ENCODE results near the gene LRP5.

DNA sequence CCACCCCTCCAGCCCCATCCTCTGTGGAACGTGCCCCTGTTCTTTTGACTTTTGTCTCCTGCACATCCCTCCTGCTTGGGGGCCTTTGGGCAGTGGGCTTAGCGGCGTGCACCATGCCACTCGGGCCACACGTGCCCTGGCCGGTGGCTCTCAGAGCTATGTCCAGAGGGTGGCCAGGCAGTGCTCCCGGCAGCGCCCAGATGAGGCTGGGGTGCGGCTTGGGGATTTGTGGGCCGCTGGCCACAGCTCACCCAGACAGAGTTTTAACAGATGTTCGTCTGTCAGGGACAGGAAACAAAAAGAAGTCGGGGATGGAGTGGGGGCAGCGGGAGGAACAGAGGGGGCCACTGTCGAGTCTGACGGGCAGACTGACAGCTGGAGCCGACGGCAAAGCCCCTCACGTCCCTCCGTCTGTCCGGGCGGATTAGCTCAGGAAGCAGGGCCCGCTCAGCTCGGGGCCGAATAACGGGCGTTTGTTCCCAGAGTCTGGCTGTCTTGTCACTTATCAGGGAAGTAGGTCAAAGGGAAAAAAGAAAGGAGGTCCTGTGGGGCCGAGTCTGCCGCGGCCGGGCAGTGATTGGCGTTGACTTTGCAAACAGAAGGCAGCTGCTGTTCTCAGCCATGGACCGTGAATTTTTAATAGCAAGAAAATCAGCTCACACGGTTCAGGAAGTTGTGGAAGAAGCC is 61.6 kb downstream of the LRP5 start:
- TF ChIP-seq POLR2A (IDR thresholded peaks at IDR 0.05) (no peak), CTCF (IDR thresholded peaks at IDR 0.05) (no peak), POLR2AphosphoS5 (IDR thresholded peaks at IDR 0.05) (no peak)
